Medulla oblongata (tissue), 1 donor: Measurements from ENCODE around the gene CYLD.

Source experiments
- DNase-seq: peaks from one replicate; pipeline ENCODE4 v3.0.0-alpha.2; 2015; ENCODE audit errors: extremely low spot score

CYLD gene

GRCh38 chr16:50741781-50742575, at the start of gene CYLD:
Gene CYLD, plus strand, starts transcription at chr16:50742086. Its CDS starts 7,613 bp downstream, at chr16:50749699.
- peak; percentile 100 for DNase-seq

- no peak for DNase-seq
Observed at GRCh38 chr16:50692644-50692998, 49.3 kb upstream of the CYLD start.

DNA sequence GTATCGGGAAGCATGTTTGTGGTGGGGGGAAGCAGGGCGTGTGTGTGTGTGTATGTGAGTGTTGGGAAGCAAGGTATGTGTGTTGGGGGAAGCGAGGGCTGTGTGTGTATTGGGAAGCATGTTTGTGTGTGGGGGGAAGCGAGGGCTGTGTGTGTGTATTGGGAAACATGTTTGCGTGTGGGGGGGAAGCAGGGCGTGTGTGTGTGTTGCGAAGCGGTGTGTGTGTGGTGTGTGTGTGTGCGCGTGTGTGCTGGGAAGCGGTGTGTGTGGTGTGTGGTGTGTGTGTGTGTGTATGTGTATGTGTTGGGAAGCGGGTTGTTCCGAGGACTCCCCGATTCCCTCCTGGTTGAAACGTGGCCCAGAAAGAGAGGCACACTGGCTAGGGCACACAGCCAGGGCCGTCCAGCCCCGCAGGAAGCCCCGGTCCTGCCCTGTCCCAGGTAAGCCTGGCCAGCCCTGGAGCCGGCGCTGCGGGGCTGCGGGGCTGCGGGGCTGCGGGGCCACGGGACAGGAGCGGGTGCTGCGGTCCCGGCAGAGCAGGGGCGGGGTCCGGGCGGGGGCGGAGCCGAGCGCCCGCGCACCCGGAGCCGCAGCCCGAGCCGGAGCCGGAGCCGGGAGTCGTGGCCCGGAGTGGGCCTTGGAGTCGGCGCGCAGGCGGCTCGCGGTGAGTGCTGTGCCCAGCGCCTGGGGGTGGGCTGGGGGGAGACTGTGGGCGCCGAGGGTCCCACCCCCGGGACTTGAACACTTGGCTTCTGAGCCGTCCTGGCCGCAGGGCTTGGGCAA, 48.7 kb upstream of the CYLD start, which contains the start of gene NOD2:
Gene NOD2 (plus strand): TSS at position 608 of the 783 bp plus-strand sequence. CDS start 5,890 bp downstream, outside the sequence.
- no peak for DNase-seq

- no peak for DNase-seq
Observed at GRCh38 chr16:50694206-50694605, 47.7 kb upstream of the CYLD start.

GRCh38 chr16:50695017-50696000, 46.6 kb upstream of the CYLD start:
- DNase-seq: peak; percentile 65

DNA sequence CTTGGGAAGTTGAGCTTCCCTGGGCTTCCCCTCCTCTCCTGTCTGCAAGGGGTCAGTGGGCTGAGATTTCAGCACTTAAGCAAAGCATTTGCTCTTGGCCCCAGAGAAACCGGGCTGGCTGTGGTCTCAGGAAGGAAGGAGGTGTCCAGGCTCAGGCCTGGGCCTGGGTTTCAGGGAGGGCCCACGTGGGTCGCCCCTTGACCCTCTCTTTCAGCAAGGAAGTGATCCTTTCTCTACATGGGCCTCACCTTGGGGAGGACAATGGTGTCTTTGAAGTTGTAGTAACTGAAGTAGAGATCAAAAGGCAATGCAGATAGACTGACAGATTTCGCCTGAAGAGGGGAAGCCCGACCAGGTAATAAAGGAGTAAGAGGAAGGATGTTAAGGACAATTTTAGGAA, 45.8 kb upstream of the CYLD start:
- no peak for DNase-seq

- peak; percentile 63 for DNase-seq
Observed at GRCh38 chr16:50696575-50697420, 45.1 kb upstream of the CYLD start.

GRCh38 chr16:50697421-50697715, 44.5 kb upstream of the CYLD start:
- DNase-seq: no peak

DNA sequence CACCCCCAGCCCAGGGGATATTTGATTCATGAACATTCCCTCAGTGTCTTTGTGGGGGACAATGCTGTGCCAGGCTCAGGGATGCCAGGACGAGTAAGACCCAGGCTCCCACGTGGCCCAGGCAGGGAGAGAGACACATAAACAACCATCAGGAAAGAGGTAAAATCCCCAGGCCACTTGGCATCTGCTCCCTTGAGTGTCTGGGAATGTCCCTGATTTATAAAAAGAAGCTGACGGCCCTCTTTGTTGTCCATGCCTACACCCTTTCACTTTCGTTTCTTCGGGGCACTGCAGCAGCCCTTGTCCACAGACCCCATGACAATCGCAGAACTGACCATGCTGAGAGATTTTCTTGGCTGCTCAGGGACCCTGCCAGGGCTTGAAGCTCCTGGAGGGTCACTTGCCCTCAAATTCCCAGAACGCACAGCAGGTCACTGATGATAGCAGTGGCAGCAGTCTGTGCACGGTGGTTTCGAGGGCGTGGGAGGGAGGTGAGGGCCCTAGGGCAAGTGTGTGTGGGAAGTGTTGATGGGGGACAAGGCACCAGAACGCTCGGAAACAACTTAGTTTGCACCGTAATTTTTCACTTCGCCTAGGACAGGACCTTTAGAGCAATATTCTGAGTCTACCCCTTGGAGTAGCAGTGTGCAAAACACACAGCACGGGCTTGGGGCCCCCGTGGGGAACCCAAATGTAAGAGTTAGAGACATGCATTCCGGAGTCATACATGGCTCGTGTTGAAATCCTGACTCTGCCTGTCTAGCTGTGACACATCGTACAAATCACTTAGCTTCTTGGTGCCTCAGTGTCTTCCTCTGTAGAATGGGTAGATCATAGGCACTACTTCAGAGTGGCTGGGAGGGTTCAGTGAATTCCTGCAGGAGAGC, 43.8 kb upstream of the CYLD start:
- DNase-seq: peak; percentile 82

GRCh38 chr16:50699326-50700159, 42.3 kb upstream of the CYLD start:
- DNase-seq: no peak

DNA sequence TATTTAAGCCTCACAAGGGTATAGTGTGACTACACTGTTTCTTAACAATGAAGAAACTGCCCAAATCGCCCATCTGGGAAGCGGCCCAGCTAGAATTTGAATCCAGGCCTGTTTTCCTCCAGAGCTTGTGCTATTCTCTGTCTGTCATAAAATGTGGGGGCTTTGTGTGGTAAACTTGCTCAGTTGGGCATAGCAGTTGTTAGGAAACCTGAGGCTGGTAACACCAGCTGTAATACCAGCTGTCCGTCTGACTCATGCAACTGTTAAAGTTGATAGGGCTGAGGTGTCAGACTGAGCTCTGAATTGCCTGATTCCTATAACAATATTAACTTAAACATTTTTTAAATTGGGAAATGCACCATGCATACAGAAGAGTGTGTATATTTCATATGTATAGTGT, 39.2 kb upstream of the CYLD start:
- no peak for DNase-seq

- DNase-seq: no peak
Observed at GRCh38 chr16:50704245-50704644, 37.6 kb upstream of the CYLD start.

DNA sequence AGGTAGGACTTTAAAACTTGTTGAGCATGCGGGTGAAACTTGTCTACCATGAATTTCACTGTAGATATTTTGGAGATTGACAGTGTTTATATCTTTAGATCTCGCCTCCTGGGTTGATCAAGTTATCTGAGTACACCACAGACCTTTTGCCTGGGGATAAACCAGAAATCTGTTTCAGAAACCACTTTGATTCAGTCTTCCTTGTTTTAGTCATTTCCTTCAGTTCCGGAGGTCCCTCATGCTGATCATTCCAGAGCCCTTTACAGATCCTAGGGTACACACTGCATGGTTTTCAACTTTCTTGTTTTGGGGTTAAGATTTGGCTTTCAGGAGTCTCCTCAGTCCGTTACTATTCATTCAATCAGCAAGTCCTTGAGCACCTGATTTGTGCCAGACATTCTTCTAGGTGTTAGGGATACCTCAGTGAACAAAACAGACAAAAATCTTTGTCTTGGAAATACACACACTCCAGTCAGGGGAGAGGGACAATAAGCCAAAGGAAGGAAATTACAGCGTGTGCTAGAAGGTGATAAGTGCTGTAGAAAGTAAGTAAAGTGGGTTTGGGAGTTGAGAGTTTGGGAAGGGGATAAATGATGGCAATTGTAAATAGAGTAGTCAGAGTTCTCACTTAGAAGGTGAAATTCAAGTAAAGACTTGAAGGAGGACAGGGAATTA, 36.3 kb upstream of the CYLD start:
- DNase-seq: no peak

- no peak for DNase-seq
Observed at GRCh38 chr16:50706250-50706649, 35.6 kb upstream of the CYLD start.

DNA sequence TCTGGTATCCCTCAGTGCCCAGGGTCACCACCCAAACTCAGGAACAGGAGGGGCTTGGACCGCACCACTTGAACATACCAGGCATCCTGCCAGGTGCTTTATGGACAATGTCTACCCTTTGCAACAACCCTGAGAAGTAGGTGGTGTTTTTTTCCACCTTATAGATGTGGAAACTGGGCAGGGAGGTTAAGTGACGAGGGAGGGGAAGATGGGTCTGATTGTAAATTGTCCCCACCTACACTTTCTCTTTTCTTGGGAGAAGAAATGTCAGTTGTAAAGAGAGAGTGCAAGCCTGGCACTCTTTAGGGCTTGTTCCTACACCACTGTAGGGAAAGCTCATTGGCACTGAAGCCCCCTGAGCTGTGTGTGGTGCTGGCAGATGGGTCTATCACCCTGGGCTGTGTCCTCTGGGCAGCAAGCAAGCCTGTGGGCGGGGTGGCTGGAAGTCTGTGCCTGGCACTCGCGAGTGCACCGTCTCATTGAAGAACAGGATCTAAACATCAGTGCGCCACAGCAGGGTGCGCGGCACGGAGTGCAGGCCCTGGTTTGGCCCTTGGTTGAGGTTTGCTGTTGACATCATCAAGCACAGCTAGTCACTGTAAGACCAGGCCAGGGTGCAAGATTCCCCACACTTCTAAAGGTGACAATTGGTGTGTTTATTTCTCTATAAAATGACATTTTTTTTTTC, 33.4 kb upstream of the CYLD start:
- DNase-seq: no peak

- peak; percentile 83 for DNase-seq
Observed at GRCh38 chr16:50709061-50709684, 32.7 kb upstream of the CYLD start.

GRCh38 chr16:50709980-50710379, 31.9 kb upstream of the CYLD start:
- DNase-seq: no peak
